K562 (cell line): Measurements from ENCODE around the gene SH2D5. TPM values are rescaled to one million over a fixed set of nuclear protein-coding genes. Genes with fewer than 3 reads are reported as not detected.
A peak's percentile ranks its signal among the peaks of the same experiment; 100 is the strongest.

ENCODE experiments used
- ATAC-seq: fragments of 200-7000 bp; cut with Tn5 transposase; 3 replicates; pipeline ENCODE4 v1.9.1; 2020; ENCODE audit warnings: moderate library complexity
- BruUV-seq: library from RNA; stranded (reverse); fragments of 400-500 nt; replicated peaks from 2 replicates; lab custom pipeline; 2021; lab: Mats Ljungman, UMichigan
- CTCF ChIA-PET: fragments of 300-600 bp; formaldehyde crosslinking; extraction: SDS; loops from one replicate; lab custom pipeline; 2021; ENCODE audit warnings: low intra/inter-chr PET ratio; lab: Yijun Ruan, JAX
- POLR2A ChIA-PET: fragments of 300-600, 350-650 bp; sonication (Branson Sonifier 250); formaldehyde crosslinking; extraction: SDS; loops from one replicate; lab custom pipeline; 2021; ENCODE audit warnings: antibody characterized with exemption, inconsistent platforms; lab: Yijun Ruan, JAX
- DNase-seq, 4 experiments: peaks; one replicate each; pipeline versions ENCODE4 v3.0.0 to v3.0.0-alpha.2; 2011 to 2018; ENCODE audit warnings: low spot score in 3 of 4, mixed read lengths in 3 of 4; ENCODE audit errors: extremely low read depth in 1 of 4
- FAIRE-seq: peaks from 2 replicates; lab custom pipeline; 2011; peaks lifted over from hg19 to GRCh38; lab: Jason Lieb, UNC
- H2AFZ ChIP-seq: 2 replicates; pipeline ENCODE4 v1.6.0; 2011; ENCODE audit warnings: low read depth, low read length, control low read depth, inconsistent platforms
- H3K27ac ChIP-seq: fragments of 200-600 bp; 3 replicates; pipeline ENCODE4 v1.8.0; 2011; ENCODE audit warnings: low read depth, mild to moderate bottlenecking, control low read depth, inconsistent platforms, low read length, moderate library complexity, mixed read lengths; ENCODE audit errors: extremely low read depth
- H3K27me3 ChIP-seq, 2 experiments: fragments of 300-600 bp in 1 of 2; 2 replicates in 1 of 2; 3 replicates in 1 of 2; pipeline versions ENCODE4 v1.6.0 to v1.8.0; 2011; ENCODE audit warnings: inconsistent platforms in 2 of 2, low read length in 2 of 2, mild to moderate bottlenecking in 1 of 2, mixed read lengths in 1 of 2, moderate library complexity in 1 of 2; ENCODE audit not compliant: control insufficient read depth in 2 of 2, insufficient read depth in 2 of 2
- H3K36me3 ChIP-seq: fragments of 300-600 bp; 3 replicates; pipeline ENCODE4 v1.8.0; 2011; ENCODE audit warnings: mild to moderate bottlenecking, low read length, inconsistent platforms; ENCODE audit not compliant: control insufficient read depth, insufficient read depth
- H3K4me1 ChIP-seq, 2 experiments: fragments of 200-600 bp in 1 of 2; replicated peaks in 1 of 2; 2 replicates in 1 of 2; 3 replicates in 1 of 2; pipeline versions ENCODE4 v1.5.1 to v1.8.0; 2011; ENCODE audit warnings: inconsistent platforms in 2 of 2, low read length in 2 of 2, mild to moderate bottlenecking in 1 of 2, mixed read lengths in 1 of 2, moderate library complexity in 1 of 2; ENCODE audit not compliant: control insufficient read depth in 2 of 2, insufficient read depth in 2 of 2
- H3K4me2 ChIP-seq: 2 replicates; pipeline ENCODE4 v1.6.1; 2011; ENCODE audit warnings: low read length, control low read depth, inconsistent platforms, mixed read lengths; ENCODE audit not compliant: insufficient read depth
- H3K4me3 ChIP-seq: fragments of 200-600 bp; sonication (generic), shearing (Covaris generic); 2 replicates; pipeline ENCODE4 v1.5.1; 2016; ENCODE audit warnings: control low read depth, inconsistent platforms
- H3K79me2 ChIP-seq: fragments of 200-600 bp; 3 replicates; pipeline ENCODE4 v1.8.0; 2011; ENCODE audit warnings: low read length, inconsistent platforms; ENCODE audit not compliant: control insufficient read depth, insufficient read depth
- H3K9ac ChIP-seq, 2 experiments: 2 replicates each; pipeline versions ENCODE4 v1.6.0 to v1.6.1; 2011; ENCODE audit warnings: low read depth in 2 of 2, low read length in 2 of 2, control low read depth in 1 of 2, inconsistent platforms in 1 of 2, mild to moderate bottlenecking in 1 of 2, mixed read lengths in 1 of 2; ENCODE audit not compliant: insufficient read depth in 1 of 2
- H3K9me1 ChIP-seq: one replicate; pipeline ENCODE4 v1.6.0; 2011; ENCODE audit warnings: inconsistent platforms, mild to moderate bottlenecking, low read length, moderate library complexity; ENCODE audit not compliant: control insufficient read depth, insufficient read depth
- H3K9me3 ChIP-seq: replicated peaks from 2 replicates; pipeline ENCODE4 v1.5.1; 2011; ENCODE audit warnings: low read depth, low read length, inconsistent platforms; ENCODE audit not compliant: control insufficient read depth, insufficient read depth
- H4K20me1 ChIP-seq: replicated peaks from 2 replicates; pipeline ENCODE4 v1.6.1; 2011; ENCODE audit warnings: low read length, inconsistent platforms, mixed read lengths; ENCODE audit not compliant: control insufficient read depth, insufficient read depth
- GTF2A2 ChIP-seq: IDR thresholded peaks from 2 replicates; pipeline ENCODE4 v1.6.1; 2016; ENCODE audit warnings: mild to moderate bottlenecking, missing genetic modification characterization, missing compliant biosample characterization
- MCM5 ChIP-seq: fragments of 450-650 bp; IDR thresholded peaks from 2 replicates; pipeline ENCODE4 v1.6.1; 2016; ENCODE audit warnings: low read depth
- NFIC ChIP-seq: fragments of 450-650 bp; IDR thresholded peaks from 2 replicates; pipeline ENCODE4 v1.6.1; 2017; ENCODE audit warnings: mild to moderate bottlenecking, inconsistent platforms
- ZNF133 ChIP-seq: fragments of 250-450 bp; sonication (Bioruptor Pico); IDR thresholded peaks from 2 replicates; pipeline ENCODE4 v1.4.0; 2020; ENCODE audit warnings: mild to moderate bottlenecking
- WGBS: fragments of 100-300 bp; shearing (Covaris generic); methylation state at CpG from one replicate; pipeline ENCODE4 v1.1.6; 2016; ENCODE audit warnings: low coverage, mixed read lengths; ENCODE audit not compliant: insufficient coverage; ENCODE audit errors: missing lambda C conversion rate; 5-methylcytosine and 5-hydroxymethylcytosine counted together
- in situ Hi-C: fragments of 300-500 bp; cut with MboI; formaldehyde crosslinking; loops from 4 replicates; pipeline ENCODE4 v1.15.0; 2018; ENCODE audit warnings: inconsistent platforms, mixed read lengths
- intact Hi-C: fragments of 100-400 bp; cut with micrococcal nuclease; formaldehyde crosslinking; loops from 2 replicates; pipeline ENCODE4 v1.14.2; 2022
- polyA plus RNA-seq, 8 experiments: library from polyadenylated mRNA; depleted of rRNA in 4 of 8; stranded (reverse) in 5 of 8; unstranded in 3 of 8; fragments of >200 nt; fragmentation: Nextera tagmentation in 2 of 8; fragmentation: Illumina TruSeq in 1 of 8; extraction: Ambion mirVana in 2 of 8; extraction: Trizol in 1 of 8; gene quantifications; 2 replicates each; pipeline versions ENCODE4 v1.2.1 to v1.2.3, GENCODE V29; 2011 to 2014; ENCODE audit warnings: inconsistent platforms in 1 of 8, missing spikeins in 1 of 8
- total RNA-seq, 7 experiments: library from RNA; depleted of rRNA in 6 of 7; stranded (reverse); fragments of >200 nt in 6 of 7; fragmentation: Illumina TruSeq in 2 of 7; extraction: Trizol in 2 of 7; gene quantifications; 2 replicates each; pipeline versions ENCODE4 v1.2.1 to v1.2.3, GENCODE V29; 2011 to 2021; ENCODE audit warnings: low replicate concordance in 1 of 7
- TF ChIP-seq, protein P1 (sequence below): sonication (generic); formaldehyde crosslinking; IDR thresholded peaks from 2 replicates; pipeline ENCODE4 v1.8.1; 2022; ENCODE audit warnings: missing genetic modification reagents

The SH2D5 gene
- total and polyA plus RNA-seq, 9 of the 15 experiments (the other 6 are each of a cell fraction or from before 2014, with no cell fraction given) = 0.06 to 0.11 TPM; not detected in 7

- Histone ChIP-seq H3K27me3 (peaks cover 9 to 50% of the 10 kb centered on the region in 2 experiments; a peak in 4 of 5 replicates), H3K27ac (no peak overlapping the region), H3K4me2 (no peak overlapping the region), H3K9me3 (no peaks in the 10 kb centered on the region; the same call in 1 of the 2 replicates), H3K36me3 (no peaks in the 10 kb centered on the region), H3K9ac (peak overlapping the region in 1 of 2 experiments; percentile 16; a peak in 1 of 4 replicates), H2AFZ (no peak overlapping the region), H3K4me1 (peaks cover 5 to 33% of the 10 kb centered on the region in 2 experiments; a peak in 3 of 5 replicates), H4K20me1 (peaks cover 5% of the 10 kb centered on the region), H3K79me2 (no peaks in the 10 kb centered on the region), H3K4me3 (no peak overlapping the region), H3K9me1 (peaks cover 2% of the 10 kb centered on the region)
- CTCF ChIA-PET = interaction anchor here (1.0 kb wide), 1 partner anchor 12 kb away, joined by 5 read pairs; no protein-coding TSS in a partner anchor
- POLR2A ChIA-PET = no interaction called here
- no peak for TF ChIP-seq MCM5
- TF ChIP-seq GTF2A2 (tag) = no peak
- no peak for TF ChIP-seq ZNF133 (CRISPR knock-in tag)
- TF ChIP-seq, protein P1, sequence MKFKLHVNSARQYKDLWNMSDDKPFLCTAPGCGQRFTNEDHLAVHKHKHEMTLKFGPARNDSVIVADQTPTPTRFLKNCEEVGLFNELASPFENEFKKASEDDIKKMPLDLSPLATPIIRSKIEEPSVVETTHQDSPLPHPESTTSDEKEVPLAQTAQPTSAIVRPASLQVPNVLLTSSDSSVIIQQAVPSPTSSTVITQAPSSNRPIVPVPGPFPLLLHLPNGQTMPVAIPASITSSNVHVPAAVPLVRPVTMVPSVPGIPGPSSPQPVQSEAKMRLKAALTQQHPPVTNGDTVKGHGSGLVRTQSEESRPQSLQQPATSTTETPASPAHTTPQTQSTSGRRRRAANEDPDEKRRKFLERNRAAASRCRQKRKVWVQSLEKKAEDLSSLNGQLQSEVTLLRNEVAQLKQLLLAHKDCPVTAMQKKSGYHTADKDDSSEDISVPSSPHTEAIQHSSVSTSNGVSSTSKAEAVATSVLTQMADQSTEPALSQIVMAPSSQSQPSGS = no peak
- peak; percentile 86 for TF ChIP-seq NFIC
- BruUV-seq = no TSS peak
- 10% methylated on average over 6 of the region's 6 CpGs for WGBS
- FAIRE-seq (no peak), ATAC-seq (no peak), DNase-seq (no peak)
- intact Hi-C loops = no loop called here
- in situ Hi-C loops = loop anchor here (10.0 kb wide), 1 partner anchor 657 kb away; no protein-coding TSS in a partner anchor
Observed at GRCh38 chr1:20708057-20708456, 24.4 kb downstream of the SH2D5 start.
